Gastroesophageal sphincter (tissue), 3 donors: Measurements from ENCODE around the gene HTR5A.

Experiments
- EP300 ChIP-seq: sonication (generic); formaldehyde crosslinking; IDR thresholded peaks from one replicate; pipeline ENCODE4 v1.6.1; 2017; ENCODE audit warnings: antibody characterized with exemption, mild to moderate bottlenecking
- POLR2AphosphoS5 ChIP-seq: sonication (generic); formaldehyde crosslinking; IDR thresholded peaks from one replicate; pipeline ENCODE4 v1.6.1; 2017; ENCODE audit warnings: antibody characterized with exemption
- TF ChIP-seq, protein P1 (sequence below), 4 experiments: fragments of 200-600 bp in 2 of 4; fragments of 450-650 bp in 2 of 4; sonication (generic) in 1 of 4; IDR thresholded peaks; one replicate each; pipeline ENCODE4 v1.5.1; 2017 to 2019; ENCODE audit warnings: antibody characterized with exemption in 4 of 4, mild to moderate bottlenecking in 2 of 4, moderate library complexity in 2 of 4

DNA sequence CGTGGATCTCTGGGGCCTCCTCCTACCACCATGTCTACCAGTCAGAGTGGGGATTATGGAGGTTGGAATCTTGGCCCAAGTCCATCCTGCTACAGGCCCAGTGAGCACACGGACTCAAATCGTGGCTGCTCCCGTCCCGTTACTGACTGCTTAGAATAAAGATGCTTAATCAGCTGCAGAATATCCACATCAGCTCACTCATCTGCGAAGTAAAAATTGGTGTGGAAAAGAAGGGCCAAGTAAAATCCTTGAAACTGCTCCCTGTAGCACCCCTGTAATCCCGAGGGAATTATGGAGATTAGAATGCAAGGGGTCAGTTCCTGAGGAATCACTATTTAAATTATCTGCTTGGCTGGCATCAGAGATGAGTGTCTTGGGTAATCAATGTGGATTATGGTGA lies 13.0 kb upstream of the HTR5A start:
- TF ChIP-seq, protein P1, sequence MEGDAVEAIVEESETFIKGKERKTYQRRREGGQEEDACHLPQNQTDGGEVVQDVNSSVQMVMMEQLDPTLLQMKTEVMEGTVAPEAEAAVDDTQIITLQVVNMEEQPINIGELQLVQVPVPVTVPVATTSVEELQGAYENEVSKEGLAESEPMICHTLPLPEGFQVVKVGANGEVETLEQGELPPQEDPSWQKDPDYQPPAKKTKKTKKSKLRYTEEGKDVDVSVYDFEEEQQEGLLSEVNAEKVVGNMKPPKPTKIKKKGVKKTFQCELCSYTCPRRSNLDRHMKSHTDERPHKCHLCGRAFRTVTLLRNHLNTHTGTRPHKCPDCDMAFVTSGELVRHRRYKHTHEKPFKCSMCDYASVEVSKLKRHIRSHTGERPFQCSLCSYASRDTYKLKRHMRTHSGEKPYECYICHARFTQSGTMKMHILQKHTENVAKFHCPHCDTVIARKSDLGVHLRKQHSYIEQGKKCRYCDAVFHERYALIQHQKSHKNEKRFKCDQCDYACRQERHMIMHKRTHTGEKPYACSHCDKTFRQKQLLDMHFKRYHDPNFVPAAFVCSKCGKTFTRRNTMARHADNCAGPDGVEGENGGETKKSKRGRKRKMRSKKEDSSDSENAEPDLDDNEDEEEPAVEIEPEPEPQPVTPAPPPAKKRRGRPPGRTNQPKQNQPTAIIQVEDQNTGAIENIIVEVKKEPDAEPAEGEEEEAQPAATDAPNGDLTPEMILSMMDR (IDR thresholded peaks at IDR 0.05): no peak
- TF ChIP-seq POLR2AphosphoS5 (no peak), EP300 (no peak)
